ENCODE data around the gene HDAC4. TPM values are rescaled to one million over a fixed set of nuclear protein-coding genes. Genes with fewer than 3 reads are reported as not detected.

Gene HDAC4
- total RNA-seq, 6 experiments from 2014 or later: 7.4 to 13.0 (median 9.5) TPM

GRCh38 chr2:239089884-239090283, 310.9 kb downstream of the HDAC4 start:
- TF ChIP-seq, protein P1, sequence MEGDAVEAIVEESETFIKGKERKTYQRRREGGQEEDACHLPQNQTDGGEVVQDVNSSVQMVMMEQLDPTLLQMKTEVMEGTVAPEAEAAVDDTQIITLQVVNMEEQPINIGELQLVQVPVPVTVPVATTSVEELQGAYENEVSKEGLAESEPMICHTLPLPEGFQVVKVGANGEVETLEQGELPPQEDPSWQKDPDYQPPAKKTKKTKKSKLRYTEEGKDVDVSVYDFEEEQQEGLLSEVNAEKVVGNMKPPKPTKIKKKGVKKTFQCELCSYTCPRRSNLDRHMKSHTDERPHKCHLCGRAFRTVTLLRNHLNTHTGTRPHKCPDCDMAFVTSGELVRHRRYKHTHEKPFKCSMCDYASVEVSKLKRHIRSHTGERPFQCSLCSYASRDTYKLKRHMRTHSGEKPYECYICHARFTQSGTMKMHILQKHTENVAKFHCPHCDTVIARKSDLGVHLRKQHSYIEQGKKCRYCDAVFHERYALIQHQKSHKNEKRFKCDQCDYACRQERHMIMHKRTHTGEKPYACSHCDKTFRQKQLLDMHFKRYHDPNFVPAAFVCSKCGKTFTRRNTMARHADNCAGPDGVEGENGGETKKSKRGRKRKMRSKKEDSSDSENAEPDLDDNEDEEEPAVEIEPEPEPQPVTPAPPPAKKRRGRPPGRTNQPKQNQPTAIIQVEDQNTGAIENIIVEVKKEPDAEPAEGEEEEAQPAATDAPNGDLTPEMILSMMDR (IDR thresholded peaks at IDR 0.05): no peak
- no peak for DNase-seq
- Mint-ChIP-seq H3K27me3 (ENCODE audit: insufficient read depth) (peaks cover 6% of the 10 kb centered on the region), H3K4me1 (ENCODE audit: low read depth) (no peaks in the 10 kb centered on the region), H3K4me3 (no peak overlapping the region), H3K27ac (no peak overlapping the region), H3K9me3 (no peaks in the 10 kb centered on the region), H3K36me3 (ENCODE audit: low read depth) (peaks cover 4% of the 10 kb centered on the region)

DNA sequence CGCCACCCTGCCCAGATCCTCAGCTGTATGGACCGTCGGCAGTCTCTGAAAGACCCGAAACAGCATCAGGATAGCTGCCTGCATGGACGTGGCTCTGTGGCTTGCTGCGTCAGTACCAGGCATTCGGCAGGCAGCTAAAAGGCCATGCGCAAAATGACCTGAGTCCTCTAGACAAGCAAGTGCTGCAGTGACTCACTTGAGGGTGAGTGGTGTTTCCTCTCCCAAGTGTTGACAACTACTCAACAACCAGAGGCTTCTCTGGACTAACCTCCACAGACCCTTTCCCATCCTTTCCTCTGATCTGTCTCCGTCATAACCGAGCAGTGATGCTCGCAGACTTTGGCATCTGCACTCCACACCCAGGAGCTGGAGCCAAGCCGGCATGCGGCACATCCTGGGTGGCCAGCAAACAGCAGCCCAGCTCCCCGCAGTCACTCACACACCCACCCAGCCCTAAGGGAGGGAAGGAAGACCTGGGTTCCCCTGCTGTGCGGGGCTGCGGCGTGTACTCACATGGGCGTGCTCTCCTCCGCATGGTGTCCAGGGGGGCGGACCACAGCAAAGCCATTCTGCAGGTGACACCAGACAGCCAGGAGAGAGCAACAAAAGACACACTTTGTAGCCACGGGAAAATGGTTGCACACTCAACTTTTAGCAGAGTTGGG, 313.6 kb downstream of the HDAC4 start:
- Mint-ChIP-seq H3K27me3 (ENCODE audit: insufficient read depth) (peaks cover 4% of the 10 kb centered on the region), H3K4me3 (no peak overlapping the region), H3K27ac (no peak overlapping the region), H3K9me3 (no peaks in the 10 kb centered on the region), H3K36me3 (ENCODE audit: low read depth) (peaks cover 4% of the 10 kb centered on the region), H3K4me1 (ENCODE audit: low read depth) (no peaks in the 10 kb centered on the region)
- DNase-seq: no peak
- TF ChIP-seq, protein P1 (IDR thresholded peaks at IDR 0.05): no peak

DNA sequence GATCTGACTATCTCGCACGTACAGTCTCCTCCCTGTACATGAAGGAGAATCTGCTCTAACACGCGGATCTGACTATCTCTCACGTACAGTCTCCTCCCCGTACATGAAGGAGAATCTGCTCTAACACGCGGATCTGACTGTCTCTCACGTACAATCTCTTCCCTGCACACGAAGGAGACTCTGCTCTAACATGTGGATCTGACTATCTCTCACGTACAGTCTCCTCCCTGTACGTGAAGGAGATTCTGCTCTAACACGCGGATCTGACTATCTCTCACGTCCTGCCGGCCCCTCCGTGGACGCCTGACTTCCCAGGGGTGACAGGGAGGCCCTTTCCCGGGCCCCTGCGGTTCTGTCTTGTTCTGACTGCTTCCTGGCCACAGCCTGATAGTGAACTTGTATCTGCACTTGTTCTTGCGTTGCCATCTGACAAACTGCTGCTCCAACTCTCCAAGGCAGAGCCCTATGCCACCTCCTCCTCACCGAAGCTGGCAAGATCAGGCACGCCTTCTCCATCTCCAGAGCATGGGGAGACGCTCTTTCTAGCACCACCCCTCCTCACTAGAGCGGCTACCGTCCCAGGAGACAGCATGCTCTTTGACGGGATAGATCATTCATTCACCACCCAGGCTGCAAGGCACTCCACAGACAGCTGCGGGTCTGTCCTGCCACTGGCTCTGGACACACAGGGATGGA, 314.3 kb downstream of the HDAC4 start:
- H3K27ac Mint-ChIP-seq: no peak overlapping the region

GRCh38 chr2:239085201-239085992, 315.4 kb downstream of the HDAC4 start:
- Mint-ChIP-seq H3K9me3 (no peaks in the 10 kb centered on the region), H3K4me3 (no peak overlapping the region), H3K4me1 (ENCODE audit: low read depth) (no peaks in the 10 kb centered on the region), H3K27ac (no peak overlapping the region), H3K36me3 (ENCODE audit: low read depth) (peaks cover 4% of the 10 kb centered on the region), H3K27me3 (ENCODE audit: insufficient read depth) (peaks cover 2% of the 10 kb centered on the region)
- DNase-seq: no peak
- TF ChIP-seq, protein P1 (IDR thresholded peaks at IDR 0.05): no peak

More for the DNA sequence above, 314.3 kb downstream of the HDAC4 start:
- Mint-ChIP-seq H3K36me3 (ENCODE audit: low read depth) (peaks cover 4% of the 10 kb centered on the region), H3K9me3 (no peaks in the 10 kb centered on the region), H3K4me3 (no peak overlapping the region), H3K27me3 (ENCODE audit: insufficient read depth) (peaks cover 2% of the 10 kb centered on the region), H3K4me1 (ENCODE audit: low read depth) (no peaks in the 10 kb centered on the region)
- TF ChIP-seq, protein P1 (IDR thresholded peaks at IDR 0.05): no peak
- no peak for DNase-seq

DNA sequence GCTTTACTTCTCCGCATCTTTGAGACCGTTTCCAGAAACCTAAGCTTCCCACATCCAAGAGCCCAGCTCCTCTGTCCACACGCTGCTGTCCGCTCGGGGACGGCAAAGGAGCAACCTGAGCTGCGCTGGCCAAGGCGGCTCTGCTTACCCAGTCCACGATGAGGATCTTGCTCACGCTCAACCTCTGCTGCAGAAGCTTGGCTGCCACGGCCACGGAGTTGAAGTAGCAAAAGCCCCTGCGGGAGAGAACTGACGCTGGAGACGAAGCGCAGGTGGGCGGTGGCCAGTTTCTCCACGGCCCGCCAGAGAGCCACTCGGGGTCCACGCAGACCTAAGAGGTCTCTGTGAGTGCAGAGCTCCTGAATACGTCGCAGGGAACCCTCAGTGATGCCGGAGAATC, 316.8 kb downstream of the HDAC4 start:
- Mint-ChIP-seq H3K27me3 (ENCODE audit: insufficient read depth) (peaks cover 2% of the 10 kb centered on the region), H3K9me3 (no peaks in the 10 kb centered on the region), H3K4me3 (no peak overlapping the region), H3K4me1 (ENCODE audit: low read depth) (no peaks in the 10 kb centered on the region), H3K36me3 (ENCODE audit: low read depth) (peaks cover 4% of the 10 kb centered on the region), H3K27ac (no peak overlapping the region)
- DNase-seq: no peak
- TF ChIP-seq, protein P1 (IDR thresholded peaks at IDR 0.05): no peak
